Stomach (tissue), 4 donors: ENCODE results near the gene ZFHX3.

Experiments used
- CTCF ChIP-seq, 7 experiments: fragments of 450-650 bp in 4 of 7; fragments of 200-600 bp in 3 of 7; sonication (generic) in 3 of 7; IDR thresholded peaks; one replicate each; pipeline ENCODE4 v1.5.1; 2016 to 2019; ENCODE audit warnings: antibody characterized with exemption in 7 of 7, control low read depth in 2 of 7, mild to moderate bottlenecking in 1 of 7
- EP300 ChIP-seq: sonication (generic); formaldehyde crosslinking; IDR thresholded peaks from one replicate; pipeline ENCODE4 v1.6.1; 2017; ENCODE audit warnings: antibody characterized with exemption
- POLR2A ChIP-seq, 4 donors: fragments of 450-650 bp; IDR thresholded peaks; one replicate each; pipeline ENCODE4 v1.6.1; 2016; ENCODE audit warnings: antibody characterized with exemption in 4 of 4, control low read depth in 2 of 4, mild to moderate bottlenecking in 1 of 4, moderate library complexity in 1 of 4
- POLR2AphosphoS5 ChIP-seq, 3 donors: sonication (generic); formaldehyde crosslinking; IDR thresholded peaks; one replicate each; pipeline ENCODE4 v1.6.1; 2016; ENCODE audit warnings: antibody characterized with exemption in 3 of 3

- no peak for TF ChIP-seq CTCF (IDR thresholded peaks at IDR 0.05)
- no peak for TF ChIP-seq POLR2A (IDR thresholded peaks at IDR 0.05)
- TF ChIP-seq POLR2AphosphoS5 (IDR thresholded peaks at IDR 0.05) = no peak
- no peak for TF ChIP-seq EP300
Observed at GRCh38 chr16:72970656-72971055, 77.3 kb downstream of the ZFHX3 start.
